HG03565 (cell line): Measurements from ENCODE around the gene SZT2.
"Not testable (repeated sequence)": the region's sequence is repeated elsewhere in the genome, so short reads cannot be mapped to it uniquely, and the experiment has no call there.

ENCODE experiments used
- ATAC-seq: cut with Tn5 transposase; IDR thresholded peaks from one replicate; pipeline ENCODE4 v1.9.1; 2021; ENCODE audit warnings: mild to moderate bottlenecking, moderate library complexity; ENCODE audit not compliant: unreplicated experiment

Gene SZT2

GRCh38 chr1:43386676-43387075 lies 3.0 kb upstream of the SZT2 start:
- no peak for ATAC-seq

- ATAC-seq = no peak
Measured at GRCh38 chr1:43387976-43388599, 1.6 kb upstream of the SZT2 start.

- no peak for ATAC-seq
Measured at GRCh38 chr1:43388613-43389012, 1.1 kb upstream of the SZT2 start.

GRCh38 chr1:43392702-43393101 lies 3.0 kb downstream of the SZT2 start:
- no peak for ATAC-seq

GRCh38 chr1:43395523-43395922 lies 5.8 kb downstream of the SZT2 start:
- no peak for ATAC-seq

GRCh38 chr1:43396059-43396458 lies 6.4 kb downstream of the SZT2 start:
- ATAC-seq = no peak

- ATAC-seq = no peak
Measured at GRCh38 chr1:43398227-43398626, 8.5 kb downstream of the SZT2 start.

GRCh38 chr1:43400441-43400840 lies 10.7 kb downstream of the SZT2 start:
- not testable (repeated sequence) for ATAC-seq

- no peak for ATAC-seq
Measured at GRCh38 chr1:43402089-43402865, 12.6 kb downstream of the SZT2 start.

GRCh38 chr1:43404353-43404752 lies 14.7 kb downstream of the SZT2 start:
- ATAC-seq = no peak

GRCh38 chr1:43405219-43405875 lies 15.6 kb downstream of the SZT2 start:
- no peak for ATAC-seq

GRCh38 chr1:43405876-43406234 lies 16.2 kb downstream of the SZT2 start:
- ATAC-seq = no peak

GRCh38 chr1:43410571-43410970 lies 20.9 kb downstream of the SZT2 start:
- no peak for ATAC-seq

GRCh38 chr1:43413426-43413825 lies 23.7 kb downstream of the SZT2 start:
- ATAC-seq = not testable (repeated sequence)

- ATAC-seq = no peak
Measured at GRCh38 chr1:43414634-43415223, 25.0 kb downstream of the SZT2 start.

- ATAC-seq = no peak
Measured at GRCh38 chr1:43415901-43416300, 26.2 kb downstream of the SZT2 start.

GRCh38 chr1:43418858-43419257 lies 29.2 kb downstream of the SZT2 start:
- ATAC-seq = no peak

GRCh38 chr1:43419627-43420425 lies 30.1 kb downstream of the SZT2 start:
- no peak for ATAC-seq

- ATAC-seq = no peak
Measured at GRCh38 chr1:43420874-43421273, 31.2 kb downstream of the SZT2 start.

- no peak for ATAC-seq
Measured at GRCh38 chr1:43421396-43421795, 31.7 kb downstream of the SZT2 start.
